K562 (cell line): ENCODE results near the gene MYADM. TPM values are rescaled to one million over a fixed set of nuclear protein-coding genes. Genes with fewer than 3 reads are reported as not detected.

Experiments
- CEBPZ ChIP-seq: fragments of 150-350 bp; IDR thresholded peaks from 2 replicates; pipeline ENCODE4 v1.6.1; 2014; ENCODE audit warnings: low read depth, mild to moderate bottlenecking, low read length, borderline replicate concordance
- GTF2B ChIP-seq: IDR thresholded peaks from 2 replicates; pipeline ENCODE4 v1.6.1; 2011; ENCODE audit not compliant: insufficient read length; ENCODE audit errors: extremely low read depth
- IRF9 ChIP-seq: fragments of 450-650 bp; IDR thresholded peaks from 2 replicates; pipeline ENCODE4 v1.6.1; 2016; ENCODE audit warnings: missing biosample characterization, missing genetic modification characterization
- KHSRP ChIP-seq: fragments of 450-650 bp; IDR thresholded peaks from 2 replicates; pipeline ENCODE4 v1.6.1; 2017
- PCBP1 ChIP-seq: fragments of 200-400 bp; formaldehyde crosslinking; IDR thresholded peaks from 2 replicates; pipeline ENCODE4 v1.6.1; 2018; ENCODE audit warnings: mild to moderate bottlenecking, low read depth, low read length; ENCODE audit not compliant: poor library complexity, severe bottlenecking
- POU5F1 ChIP-seq: fragments of 150-350 bp; IDR thresholded peaks from 2 replicates; pipeline ENCODE4 v1.6.1; 2014; ENCODE audit warnings: borderline replicate concordance, low read length, low read depth, mild to moderate bottlenecking; ENCODE audit not compliant: partially characterized antibody
- ZBTB12 ChIP-seq: fragments of 250-450 bp; sonication (Bioruptor Pico); IDR thresholded peaks from 2 replicates; pipeline ENCODE4 v1.4.0; 2020
- polyA plus RNA-seq, 8 experiments: library from polyadenylated mRNA; depleted of rRNA in 4 of 8; stranded (reverse) in 5 of 8; unstranded in 3 of 8; fragments of >200 nt; fragmentation: Nextera tagmentation in 2 of 8; fragmentation: Illumina TruSeq in 1 of 8; extraction: Ambion mirVana in 2 of 8; extraction: Trizol in 1 of 8; gene quantifications; 2 replicates each; pipeline versions ENCODE4 v1.2.1 to v1.2.3, GENCODE V29; 2011 to 2014; ENCODE audit warnings: inconsistent platforms in 1 of 8, missing spikeins in 1 of 8
- total RNA-seq, 7 experiments: library from RNA; depleted of rRNA in 6 of 7; stranded (reverse); fragments of >200 nt in 6 of 7; fragmentation: Illumina TruSeq in 2 of 7; extraction: Trizol in 2 of 7; gene quantifications; 2 replicates each; pipeline versions ENCODE4 v1.2.1 to v1.2.3, GENCODE V29; 2011 to 2021; ENCODE audit warnings: low replicate concordance in 1 of 7

Gene MYADM
- total and polyA plus RNA-seq, 9 of the 15 experiments (the other 6 are each of a cell fraction or from before 2014, with no cell fraction given): 4.5 to 70.3 (median 14.4) TPM

- no peak for TF ChIP-seq GTF2B
- no peak for TF ChIP-seq CEBPZ
- TF ChIP-seq KHSRP: no peak
- no peak for TF ChIP-seq PCBP1
- TF ChIP-seq ZBTB12 (CRISPR knock-in tag): no peak
- TF ChIP-seq POU5F1: no peak
- no peak for TF ChIP-seq IRF9 (tag)
- TF ChIP-seq, all 486 proteins: peak for 0
These were observed 16.6 kb downstream of the MYADM start (continued) for GRCh38 chr19:53884256-53884655.
